Measurements from ENCODE around the gene TMEM147.

DNA sequence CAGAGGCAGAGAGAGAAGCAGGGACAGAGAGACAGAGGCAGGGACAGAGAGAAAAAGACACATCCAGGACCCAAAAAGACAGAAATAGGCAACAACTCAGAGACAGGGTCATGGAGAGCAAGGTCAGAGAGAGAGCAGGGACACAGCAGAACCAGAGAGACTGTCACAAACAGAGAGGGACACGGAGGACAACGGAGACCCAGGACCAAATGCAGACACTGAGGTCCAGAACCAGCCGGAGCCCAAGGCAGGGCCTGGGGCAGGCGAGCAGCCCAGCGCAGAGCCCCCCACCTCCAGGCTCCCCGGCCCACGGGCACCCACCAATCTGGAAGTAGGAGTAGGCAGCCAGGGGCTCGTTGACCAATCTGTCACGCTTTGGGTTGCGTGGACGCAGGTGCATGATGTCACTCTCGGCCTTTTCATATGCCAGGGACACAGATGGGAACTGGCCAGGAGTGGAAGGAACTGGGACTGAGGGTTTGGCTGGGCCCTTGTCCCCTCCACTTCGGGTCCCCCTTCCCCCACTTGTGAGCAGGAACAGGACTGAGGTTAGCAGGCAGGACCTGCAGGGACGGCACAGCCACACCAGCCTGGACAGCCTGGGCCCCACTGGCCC is 8.1 kb downstream of the TMEM147 start:
- TF ChIP-seq SPI1 (IDR thresholded peaks at IDR 0.05; ENCODE audit: low read depth, low read length) (no peak), POLR2A (IDR thresholded peaks at IDR 0.05; ENCODE audit: low read depth, low read length) (no peak), TAF1 (IDR thresholded peaks at IDR 0.05; ENCODE audit: low read depth, low read length) (no peak)
